ENCODE data around the gene CRISP1. TPM values are rescaled to one million over a fixed set of nuclear protein-coding genes. Genes with fewer than 3 reads are reported as not detected.

The CRISP1 gene
- total and polyA plus RNA-seq, 2 experiments from 2014 or later, result not detected

GRCh38 chr6:49868951-49869529 lies 2.7 kb upstream of the CRISP1 start:
- Histone ChIP-seq H3K4me2 (ENCODE audit: unreplicated experiment) (no peak overlapping the region), H3K27me3 (replicated peaks; ENCODE audit: insufficient read depth) (no peaks in the 10 kb centered on the region), H3K27ac (no peak overlapping the region), H3K36me3 (ENCODE audit: low read depth) (no peaks in the 10 kb centered on the region), H4K20me1 (ENCODE audit: insufficient read depth) (no peaks in the 10 kb centered on the region), H3K9ac (no peak overlapping the region), H3F3A (ENCODE audit: insufficient read depth) (no peaks in the 10 kb centered on the region), H3K9me2 (ENCODE audit: insufficient read depth) (no peaks in the 10 kb centered on the region), H3K79me2 (ENCODE audit: insufficient read depth) (no peaks in the 10 kb centered on the region), H3K4me3 (no peak overlapping the region), H2AFZ (no peak overlapping the region), H3K4me1 (ENCODE audit: insufficient read depth) (no peaks in the 10 kb centered on the region), H3K9me3 (ENCODE audit: low read depth) (no peaks in the 10 kb centered on the region)
- 4 to 8% methylated on average over 2 of the region's 2 CpGs for WGBS, 2 experiments (ENCODE audit: low coverage in 1 of 2, low lambda C conversion rate in 2 of 2, missing lambda C conversion rate in 2 of 2)
- in situ Hi-C loops (cut with MboI), result no loop called here
- TF ChIP-seq EZH2 (IDR thresholded peaks at IDR 0.05; ENCODE audit: insufficient read depth, poor library complexity, severe bottlenecking), result no peak
- no peak for DNase-seq

- H3K9ac ChIP-seq, result no peak overlapping the region
- in situ Hi-C loops (cut with MboI), result no loop called here
- no peak overlapping the region for H3K27ac ChIP-seq
- no peaks in the 10 kb centered on the region for H3K4me1 ChIP-seq (ENCODE audit: insufficient read depth)
- no peak overlapping the region for H3K4me2 ChIP-seq (ENCODE audit: unreplicated experiment)
- TF ChIP-seq EZH2 (IDR thresholded peaks at IDR 0.05; ENCODE audit: insufficient read depth, poor library complexity, severe bottlenecking) (no peak), EZH2phosphoT487 (IDR thresholded peaks at IDR 0.05; ENCODE audit: insufficient read depth, low read depth) (no peak)
- H3K79me2 ChIP-seq (ENCODE audit: insufficient read depth), result no peaks in the 10 kb centered on the region
- no peaks in the 10 kb centered on the region for H4K20me1 ChIP-seq (ENCODE audit: insufficient read depth)
- no peaks in the 10 kb centered on the region for H3F3A ChIP-seq (ENCODE audit: insufficient read depth)
- no peak overlapping the region for H2AFZ ChIP-seq
- DNase-seq, result no peak
- H3K9me3 ChIP-seq (ENCODE audit: low read depth), result no peaks in the 10 kb centered on the region
- H3K9me2 ChIP-seq (ENCODE audit: insufficient read depth), result no peaks in the 10 kb centered on the region
- no peaks in the 10 kb centered on the region for H3K36me3 ChIP-seq (ENCODE audit: low read depth)
- H3K4me3 ChIP-seq, result no peak overlapping the region
- WGBS, 2 experiments (ENCODE audit: low coverage in 1 of 2, low lambda C conversion rate in 2 of 2, missing lambda C conversion rate in 2 of 2), result 25 to 27% methylated on average over 2 of the region's 2 CpGs
- no peaks in the 10 kb centered on the region for H3K27me3 ChIP-seq (replicated peaks; ENCODE audit: insufficient read depth)
These were observed 10.1 kb downstream of the CRISP1 start for GRCh38 chr6:49856282-49856681.

- no peak overlapping the region for H3K4me2 ChIP-seq (ENCODE audit: unreplicated experiment)
- H3K27me3 ChIP-seq (replicated peaks; ENCODE audit: insufficient read depth), result no peaks in the 10 kb centered on the region
- H3K9me2 ChIP-seq (ENCODE audit: insufficient read depth), result no peaks in the 10 kb centered on the region
- H3K27ac ChIP-seq, result no peak overlapping the region
- H2AFZ ChIP-seq, result no peak overlapping the region
- no peaks in the 10 kb centered on the region for H3K36me3 ChIP-seq (ENCODE audit: low read depth)
- H3K9me3 ChIP-seq (ENCODE audit: low read depth), result no peaks in the 10 kb centered on the region
- no peaks in the 10 kb centered on the region for H4K20me1 ChIP-seq (ENCODE audit: insufficient read depth)
- TF ChIP-seq EZH2 (IDR thresholded peaks at IDR 0.05; ENCODE audit: insufficient read depth, poor library complexity, severe bottlenecking) (no peak), EZH2phosphoT487 (IDR thresholded peaks at IDR 0.05; ENCODE audit: insufficient read depth, low read depth) (no peak)
- no peaks in the 10 kb centered on the region for H3K79me2 ChIP-seq (ENCODE audit: insufficient read depth)
- no peak overlapping the region for H3K9ac ChIP-seq
- no peak for DNase-seq
- H3F3A ChIP-seq (ENCODE audit: insufficient read depth), result no peaks in the 10 kb centered on the region
- no peaks in the 10 kb centered on the region for H3K4me1 ChIP-seq (ENCODE audit: insufficient read depth)
- no peak overlapping the region for H3K4me3 ChIP-seq
- in situ Hi-C loops (cut with MboI), result no loop called here
- 29 to 30% methylated on average over 4 of the region's 4 CpGs for WGBS, 2 experiments (ENCODE audit: low coverage in 1 of 2, low lambda C conversion rate in 2 of 2, missing lambda C conversion rate in 2 of 2)
These were observed 11.1 kb downstream of the CRISP1 start for GRCh38 chr6:49855221-49855620.

- Histone ChIP-seq H3F3A (ENCODE audit: insufficient read depth) (no peaks in the 10 kb centered on the region), H3K27me3 (replicated peaks; ENCODE audit: insufficient read depth) (no peaks in the 10 kb centered on the region), H3K4me3 (no peak overlapping the region), H3K4me2 (ENCODE audit: unreplicated experiment) (no peak overlapping the region), H4K20me1 (ENCODE audit: insufficient read depth) (no peaks in the 10 kb centered on the region), H3K27ac (no peak overlapping the region), H3K36me3 (ENCODE audit: low read depth) (no peaks in the 10 kb centered on the region), H3K9me3 (ENCODE audit: low read depth) (no peaks in the 10 kb centered on the region), H3K79me2 (ENCODE audit: insufficient read depth) (no peaks in the 10 kb centered on the region), H2AFZ (no peak overlapping the region), H3K9ac (no peak overlapping the region), H3K9me2 (ENCODE audit: insufficient read depth) (no peaks in the 10 kb centered on the region), H3K4me1 (ENCODE audit: insufficient read depth) (no peaks in the 10 kb centered on the region)
- in situ Hi-C loops (cut with MboI), result no loop called here
- TF ChIP-seq EZH2 (IDR thresholded peaks at IDR 0.05; ENCODE audit: insufficient read depth, poor library complexity, severe bottlenecking), result no peak
- TF ChIP-seq EZH2phosphoT487 (IDR thresholded peaks at IDR 0.05; ENCODE audit: insufficient read depth, low read depth), result no peak
- DNase-seq, result no peak
- WGBS, 2 experiments (ENCODE audit: low coverage in 1 of 2, low lambda C conversion rate in 2 of 2, missing lambda C conversion rate in 2 of 2), result 23 to 24% methylated on average over 2 of the region's 2 CpGs
These were observed 13.4 kb downstream of the CRISP1 start for GRCh38 chr6:49852975-49853374.
